RWPE2 (cell line): ENCODE measurements around the gene KBTBD2.
"Not testable (repeated sequence)": the region's sequence is repeated elsewhere in the genome, so short reads cannot be mapped to it uniquely, and the experiment has no call there.

Source experiments
- ATAC-seq: fragments of 200-7000 bp; cut with Tn5 transposase; 3 replicates; pipeline ENCODE4 v1.9.1; 2021; ENCODE audit warnings: low read depth
- DNase-seq: peaks from one replicate; pipeline ENCODE4 v3.0.0-alpha.2; 2020; ENCODE audit warnings: low spot score
- H3K27ac ChIP-seq: fragments of 450-650 bp; 2 replicates; pipeline ENCODE4 v1.5.1; 2017; ENCODE audit warnings: mild to moderate bottlenecking; ENCODE audit not compliant: poor library complexity, severe bottlenecking
- H3K27me3 ChIP-seq: fragments of 250-450 bp; sonication (Bioruptor Pico); 2 replicates; pipeline ENCODE4 v1.5.1; 2021; ENCODE audit warnings: mild to moderate bottlenecking, moderate library complexity; ENCODE audit not compliant: insufficient read depth, poor library complexity, severe bottlenecking
- H3K36me3 ChIP-seq: fragments of 250-450 bp; sonication (Bioruptor Pico); 2 replicates; pipeline ENCODE4 v1.5.1; 2020; ENCODE audit warnings: low read depth, mild to moderate bottlenecking, moderate library complexity
- H3K4me1 ChIP-seq: fragments of 250-450 bp; sonication (Bioruptor Pico); 2 replicates; pipeline ENCODE4 v1.5.1; 2021; ENCODE audit warnings: mild to moderate bottlenecking, moderate library complexity; ENCODE audit not compliant: insufficient read depth, poor library complexity, severe bottlenecking
- H3K4me3 ChIP-seq: fragments of 250-450 bp; sonication (Bioruptor Pico); 2 replicates; pipeline ENCODE4 v1.5.1; 2021; ENCODE audit warnings: mild to moderate bottlenecking, moderate library complexity; ENCODE audit not compliant: severe bottlenecking
- H3K9me3 ChIP-seq: fragments of 250-450 bp; sonication (Bioruptor Pico); 2 replicates; pipeline ENCODE4 v1.5.1; 2021; ENCODE audit warnings: mild to moderate bottlenecking, moderate library complexity; ENCODE audit not compliant: severe bottlenecking
- CTCF ChIP-seq: fragments of 450-650 bp; IDR thresholded peaks from one replicate; pipeline ENCODE4 v1.5.1; 2017; ENCODE audit warnings: mild to moderate bottlenecking, moderate library complexity; ENCODE audit not compliant: poor library complexity, severe bottlenecking

Gene KBTBD2

GRCh38 chr7:32869716-32870115 lies 21.8 kb downstream of the KBTBD2 start:
- H3K36me3 ChIP-seq = peaks cover 68% of the 10 kb centered on the region
- no peak overlapping the region for H3K27ac ChIP-seq
- no peak for TF ChIP-seq CTCF
- H3K27me3 ChIP-seq = no peaks in the 10 kb centered on the region
- no peak for DNase-seq
- no peak overlapping the region for H3K4me3 ChIP-seq
- H3K9me3 ChIP-seq = no peaks in the 10 kb centered on the region
- ATAC-seq = no peak
- H3K4me1 ChIP-seq = no peaks in the 10 kb centered on the region

- no peak for TF ChIP-seq CTCF
- Histone ChIP-seq H3K4me3 (no peak overlapping the region), H3K27me3 (no peaks in the 10 kb centered on the region), H3K36me3 (peaks cover 52% of the 10 kb centered on the region), H3K27ac (no peak overlapping the region), H3K4me1 (no peaks in the 10 kb centered on the region), H3K9me3 (no peaks in the 10 kb centered on the region)
- DNase-seq (no peak), ATAC-seq (no peak)
Measured at GRCh38 chr7:32868116-32868515, 23.4 kb downstream of the KBTBD2 start.

- Histone ChIP-seq H3K4me3 (no peak overlapping the region), H3K36me3 (peaks cover 27% of the 10 kb centered on the region), H3K9me3 (no peaks in the 10 kb centered on the region), H3K27me3 (no peaks in the 10 kb centered on the region), H3K27ac (no peak overlapping the region), H3K4me1 (no peaks in the 10 kb centered on the region)
- DNase-seq (no peak), ATAC-seq (0 out of 3 replicates have a peak, but pooled peaks have one; percentile 8)
- no peak for TF ChIP-seq CTCF
Measured at GRCh38 chr7:32865448-32866030, 26.0 kb downstream of the KBTBD2 start.

GRCh38 chr7:32863872-32864271 lies 27.7 kb downstream of the KBTBD2 start:
- H3K9me3 ChIP-seq, H3K27me3 ChIP-seq, H3K27ac ChIP-seq, ATAC-seq, H3K4me3 ChIP-seq, DNase-seq, H3K36me3 ChIP-seq, H3K4me1 ChIP-seq: not testable (repeated sequence)

- TF ChIP-seq CTCF = no peak
- H3K27ac ChIP-seq = no peak overlapping the region
- no peaks in the 10 kb centered on the region for H3K9me3 ChIP-seq
- H3K27me3 ChIP-seq = no peaks in the 10 kb centered on the region
- H3K36me3 ChIP-seq = no peaks in the 10 kb centered on the region
- no peaks in the 10 kb centered on the region for H3K4me1 ChIP-seq
- no peak for ATAC-seq
- H3K4me3 ChIP-seq = no peak overlapping the region
- no peak for DNase-seq
Measured at GRCh38 chr7:32860090-32860489, 31.5 kb downstream of the KBTBD2 start.
